B cell (primary cell): ENCODE results near the gene HIGD2A. TPM values are rescaled to one million over a fixed set of nuclear protein-coding genes. Genes with fewer than 3 reads are reported as not detected.
A peak's percentile ranks its signal among the peaks of the same experiment; 100 is the strongest.

Experiments used
- ATAC-seq: fragments of 200-7000 bp; cut with Tn5 transposase; one replicate; pipeline ENCODE4 v1.10.0; 2021; ENCODE audit warnings: low read depth, mild to moderate bottlenecking, moderate number of reproducible peaks, moderate library complexity
- CTCF ChIA-PET: fragments of 350-600 bp; sonication (Branson Sonifier 250); formaldehyde crosslinking; loops from one replicate; lab custom pipeline; 2021; ENCODE audit warnings: antibody characterized with exemption, inconsistent platforms; lab: Charles Lee
- POLR2A ChIA-PET: fragments of 350-600 bp; sonication (Branson Sonifier 250); formaldehyde crosslinking; loops from one replicate; lab custom pipeline; 2021; ENCODE audit warnings: antibody characterized with exemption; lab: Charles Lee
- DNase-seq: peaks from one replicate; pipeline ENCODE4 v3.0.0; 2013
- H2AFZ ChIP-seq: 2 replicates; pipeline ENCODE4 v1.6.1; 2012; ENCODE audit warnings: mild to moderate bottlenecking, low read depth, low read length; ENCODE audit not compliant: insufficient read depth, poor library complexity, severe bottlenecking
- H3K27ac ChIP-seq, 2 donors: 1 replicate in 1 of 2; 2 replicates in 1 of 2; pipeline ENCODE4 v1.5.1; 2012 to 2013; ENCODE audit warnings: low read length in 2 of 2, mild to moderate bottlenecking in 2 of 2, moderate library complexity in 1 of 2
- H3K27me3 ChIP-seq, 4 experiments: fragments of 200-600 bp in 1 of 4; sonication (generic) in 1 of 4; replicated peaks in 1 of 4; 1 replicate in 2 of 4; 2 replicates in 2 of 4; pipeline versions ENCODE4 v1.6.1 to v1.7.0; 2013 to 2016; ENCODE audit warnings: low read length in 3 of 4, mild to moderate bottlenecking in 2 of 4, mixed read lengths in 1 of 4, moderate library complexity in 1 of 4; ENCODE audit not compliant: insufficient read depth in 4 of 4, control insufficient read depth in 3 of 4; ENCODE audit errors: control extremely low read depth in 1 of 4
- H3K36me3 ChIP-seq, 2 experiments: replicated peaks in 1 of 2; 1 replicate in 1 of 2; 2 replicates in 1 of 2; pipeline versions ENCODE4 v1.6.1 to v1.7.1; 2013; ENCODE audit warnings: low read length in 1 of 2; ENCODE audit not compliant: insufficient read depth in 2 of 2, control insufficient read depth in 1 of 2; ENCODE audit errors: control extremely low read depth in 1 of 2, extremely low read depth in 1 of 2
- H3K4me1 ChIP-seq, 2 donors: fragments of 200-600 bp in 1 of 2; sonication (generic) in 1 of 2; 1 replicate in 1 of 2; 2 replicates in 1 of 2; pipeline versions ENCODE4 v1.5.1 to v1.6.1; 2013 to 2017; ENCODE audit warnings: low read length in 2 of 2; ENCODE audit not compliant: control insufficient read depth in 2 of 2, insufficient read depth in 2 of 2
- H3K4me2 ChIP-seq: replicated peaks from 2 replicates; pipeline ENCODE3; 2012; ENCODE audit warnings: mild to moderate bottlenecking, low read depth, low read length; ENCODE audit not compliant: poor library complexity, severe bottlenecking
- H3K4me3 ChIP-seq, 5 experiments: fragments of 200-600 bp in 1 of 5; sonication (generic) in 1 of 5; 1 replicate in 3 of 5; 2 replicates in 2 of 5; pipeline versions ENCODE4 v1.5.1 to v1.7.0; 2011 to 2016; ENCODE audit warnings: low read length in 4 of 5, mild to moderate bottlenecking in 4 of 5, low read depth in 2 of 5, control low read depth in 1 of 5, moderate library complexity in 1 of 5; ENCODE audit not compliant: insufficient read depth in 1 of 5; ENCODE audit errors: control extremely low read depth in 1 of 5, extremely low read depth in 1 of 5
- H3K79me2 ChIP-seq: fragments of 200-600 bp; sonication (generic); one replicate; pipeline ENCODE4 v1.6.0; 2016; ENCODE audit warnings: low read length; ENCODE audit not compliant: control insufficient read depth, insufficient read depth
- H3K9ac ChIP-seq: fragments of 200-600 bp; sonication (generic); 2 replicates; pipeline ENCODE4 v1.6.1; 2017; ENCODE audit warnings: mild to moderate bottlenecking, low read length, moderate library complexity
- H3K9me3 ChIP-seq, 3 donors: one replicate each; pipeline versions ENCODE4 v1.6.1 to v1.7.1; 2013; ENCODE audit warnings: low read length in 2 of 3; ENCODE audit not compliant: control insufficient read depth in 2 of 3, insufficient read depth in 1 of 3; ENCODE audit errors: control extremely low read depth in 1 of 3
- H4K20me1 ChIP-seq: 2 replicates; pipeline ENCODE4 v1.6.0; 2012; ENCODE audit warnings: mild to moderate bottlenecking, low read length; ENCODE audit not compliant: insufficient read depth, control insufficient read depth, poor library complexity, severe bottlenecking
- H3K27ac Mint-ChIP-seq: one replicate; pipeline ENCODE4 v1.8.0; 2021; ENCODE audit warnings: mixed read lengths
- H3K27me3 Mint-ChIP-seq: one replicate; pipeline ENCODE4 v1.8.0; 2021; ENCODE audit warnings: mixed read lengths
- H3K4me1 Mint-ChIP-seq: one replicate; pipeline ENCODE4 v1.8.0; 2021; ENCODE audit warnings: mixed read lengths
- H3K4me3 Mint-ChIP-seq: one replicate; pipeline ENCODE4 v1.8.0; 2021; ENCODE audit warnings: mixed read lengths
- H3K9me3 Mint-ChIP-seq: one replicate; pipeline ENCODE4 v1.8.0; 2022; ENCODE audit warnings: mixed read lengths; ENCODE audit not compliant: insufficient read depth
- CTCF ChIP-seq: fragments of 200-600 bp; IDR thresholded peaks from one replicate; pipeline ENCODE4 v1.8.0; 2022; ENCODE audit warnings: antibody characterized with exemption, mild to moderate bottlenecking
- EZH2 ChIP-seq: IDR thresholded peaks from 2 replicates; pipeline ENCODE4 v1.6.1; 2012; ENCODE audit warnings: borderline replicate concordance, low read depth, mild to moderate bottlenecking, moderate library complexity, low read length; ENCODE audit not compliant: insufficient read depth, poor library complexity, severe bottlenecking
- WGBS: methylation state at CpG from one replicate; pipeline ENCODE4 v1.1.5; 2013; ENCODE audit warnings: missing lambda C conversion rate; ENCODE audit not compliant: insufficient coverage; 5-methylcytosine and 5-hydroxymethylcytosine counted together
- intact Hi-C: fragments of 100-400 bp; cut with micrococcal nuclease; formaldehyde crosslinking; loops from one replicate; pipeline ENCODE4 v1.10.0; 2022
- polyA plus RNA-seq: library from polyadenylated mRNA; depleted of rRNA; stranded (reverse); fragments of >200 nt; gene quantifications from 2 replicates; pipeline ENCODE4 v1.2.3, GENCODE V29; 2012
- total RNA-seq, 2 donors: library from RNA; stranded (reverse); fragments of 120-200 nt in 1 of 2; gene quantifications; 1 replicate in 1 of 2; 2 replicates in 1 of 2; pipeline versions ENCODE4 v1.2.3 to v1.2.4, GENCODE V29; 2013 to 2022

Gene HIGD2A
- total and polyA plus RNA-seq, 2 donors (not counting 1 experiment from before 2014, with no cell fraction given) = 80.1 to 212 TPM

- Histone ChIP-seq H2AFZ (peak overlapping the region; percentile 88), H3K4me1 (peaks cover 21 to 36% of the 10 kb centered on the region in 2 donors), H3K36me3 (peaks cover 0 to 10% of the 10 kb centered on the region in 2 experiments), H3K4me2 (peak overlapping the region; percentile 85), H3K9me3 (no peaks in the 10 kb centered on the region), H3K9ac (peak overlapping the region; percentile 96), H3K4me3 (peak overlapping the region in 4 of 5 experiments; percentile 80 to 94 (median 84)), H3K27ac (peak overlapping the region; percentile 77 to 92), H4K20me1 (peaks cover 15% of the 10 kb centered on the region), H3K27me3 (no peaks in the 10 kb centered on the region), H3K79me2 (peaks cover 40% of the 10 kb centered on the region)
- peak overlapping the region; percentile 98 for H3K4me3 Mint-ChIP-seq
- H3K27me3 Mint-ChIP-seq = no peaks in the 10 kb centered on the region
- intact Hi-C loops = loop anchor here (2.0 to 5.0 kb wide), 3 partner anchors 55 to 181 kb away; partner anchors contain the start of genes CLTB and SIMC1
- H3K4me1 Mint-ChIP-seq = peaks cover 44% of the 10 kb centered on the region
- no peak for DNase-seq
- no peak for TF ChIP-seq EZH2
- no peak for TF ChIP-seq CTCF
- POLR2A ChIA-PET = interaction anchor here (0.6 to 1.7 kb wide), 7 partner anchors 9 to 1064 kb away, joined by 3 to 11 read pairs (median 3); partner anchors contain the start of genes HIGD2A, NOP16 and RNF44
- peak; percentile 31 for ATAC-seq
- H3K27ac Mint-ChIP-seq = peak overlapping the region; percentile 98
- H3K9me3 Mint-ChIP-seq = no peaks in the 10 kb centered on the region
- CTCF ChIA-PET = interaction anchor here (0.7 to 3.4 kb wide), 13 partner anchors 8 to 828 kb away, joined by 3 to 15 read pairs (median 3); partner anchors contain the start of genes CLTB, FAF2 and RNF44
- 0% methylated on average over 2 of the region's 8 CpGs for WGBS
Observed at GRCh38 chr5:176362233-176362490, 26.4 kb upstream of the HIGD2A start.

- WGBS = 23% methylated on average over 22 of the region's 28 CpGs
- POLR2A ChIA-PET = no interaction called here
Observed at GRCh38 chr5:176364765-176365350, 23.7 kb upstream of the HIGD2A start.

More at GRCh38 chr5:176364765-176365350, 23.7 kb upstream of the HIGD2A start:
- peaks cover 15% of the 10 kb centered on the region for H3K79me2 ChIP-seq
- H3K9me3 Mint-ChIP-seq = no peaks in the 10 kb centered on the region
- peak overlapping the region; percentile 68 for H3K9ac ChIP-seq
- no peaks in the 10 kb centered on the region for H3K9me3 ChIP-seq
- peaks cover 18 to 34% of the 10 kb centered on the region in 2 donors for H3K4me1 ChIP-seq
- DNase-seq = no peak
- ATAC-seq = no peak
- peak overlapping the region; percentile 23 to 73 (median 66) for H3K4me3 ChIP-seq
- H3K27ac ChIP-seq = peak overlapping the region; percentile 42 to 51
- peaks cover 5% of the 10 kb centered on the region for H4K20me1 ChIP-seq
- peaks cover 0 to 9% of the 10 kb centered on the region in 2 experiments for H3K36me3 ChIP-seq
- peak overlapping the region; percentile 88 for H3K4me3 Mint-ChIP-seq
- intact Hi-C loops = loop anchor here (1.0 to 5.0 kb wide), 3 partner anchors 24 to 128 kb away; partner anchors contain the start of genes CLTB and SIMC1
- H3K27me3 Mint-ChIP-seq = no peaks in the 10 kb centered on the region
- no peaks in the 10 kb centered on the region for H3K27me3 ChIP-seq
- peaks cover 32% of the 10 kb centered on the region for H3K4me1 Mint-ChIP-seq
- CTCF ChIA-PET = interaction anchor here (1.2 kb wide), 1 partner anchor 24 kb away, joined by 3 read pairs; no protein-coding TSS in a partner anchor
- peak overlapping the region; percentile 89 for H3K4me2 ChIP-seq
- peak overlapping the region; percentile 88 for H2AFZ ChIP-seq
- no peak for TF ChIP-seq CTCF
- no peak for TF ChIP-seq EZH2
- peak overlapping the region; percentile 72 for H3K27ac Mint-ChIP-seq
